Hematopoietic multipotent progenitor cell treated with erythropoietin and hydrocortisone succinate and interleukin-3 and kit ligand, for 4 days (in vitro differentiated cells): ENCODE measurements around the gene MYO18A.
"Not testable (repeated sequence)": the region's sequence is repeated elsewhere in the genome, so short reads cannot be mapped to it uniquely, and the experiment has no call there.

Source experiments
- DNase-seq: peaks from one replicate; pipeline ENCODE4 v3.0.0-alpha.2; 2015

The MYO18A gene

GRCh38 chr17:29195465-29196081 is 15.4 kb upstream of the MYO18A start:
- DNase-seq = peak; percentile 88

- DNase-seq = no peak
Measured at GRCh38 chr17:29194669-29195068, 14.5 kb upstream of the MYO18A start.

- no peak for DNase-seq
Measured at GRCh38 chr17:29193146-29193545, 12.9 kb upstream of the MYO18A start.

- DNase-seq = no peak
Measured at GRCh38 chr17:29190592-29191207, 10.5 kb upstream of the MYO18A start.

GRCh38 chr17:29190039-29190438 is 9.8 kb upstream of the MYO18A start:
- no peak for DNase-seq

- no peak for DNase-seq
Measured at GRCh38 chr17:29189355-29189754, 9.2 kb upstream of the MYO18A start.

GRCh38 chr17:29181226-29181625 is 1.0 kb upstream of the MYO18A start:
- no peak for DNase-seq

- no peak for DNase-seq
Measured at GRCh38 chr17:29180788-29181160, 576 bp upstream of the MYO18A start.

- DNase-seq = peak; percentile 81
Measured at GRCh38 chr17:29179232-29180033, 765 bp downstream of the MYO18A start.

- DNase-seq = no peak
Measured at GRCh38 chr17:29178750-29179231, 1.4 kb downstream of the MYO18A start.

GRCh38 chr17:29177871-29178749 is 2.1 kb downstream of the MYO18A start:
- no peak for DNase-seq

- DNase-seq = no peak
Measured at GRCh38 chr17:29177541-29177870, 2.7 kb downstream of the MYO18A start.

GRCh38 chr17:29176558-29177351 is 3.4 kb downstream of the MYO18A start:
- DNase-seq = peak; percentile 77

GRCh38 chr17:29175349-29175748 is 4.8 kb downstream of the MYO18A start:
- DNase-seq = no peak

- DNase-seq = no peak
Measured at GRCh38 chr17:29172589-29172988, 7.6 kb downstream of the MYO18A start.

- DNase-seq = no peak
Measured at GRCh38 chr17:29170682-29171081, 9.5 kb downstream of the MYO18A start.

- no peak for DNase-seq
Measured at GRCh38 chr17:29169806-29170591, 10.2 kb downstream of the MYO18A start.

- DNase-seq = not testable (repeated sequence)
Measured at GRCh38 chr17:29168759-29169126, 11.5 kb downstream of the MYO18A start.

GRCh38 chr17:29168079-29168758 is 12.0 kb downstream of the MYO18A start:
- no peak for DNase-seq

- no peak for DNase-seq
Measured at GRCh38 chr17:29167393-29168078, 12.7 kb downstream of the MYO18A start.
